K562 (cell line): ENCODE results near the gene KCTD17. TPM values are rescaled to one million over a fixed set of nuclear protein-coding genes. Genes with fewer than 3 reads are reported as not detected.

Source experiments
- ATAC-seq: fragments of 200-7000 bp; cut with Tn5 transposase; 3 replicates; pipeline ENCODE4 v1.9.1; 2020; ENCODE audit warnings: moderate library complexity
- BruUV-seq: library from RNA; stranded (reverse); fragments of 400-500 nt; replicated peaks from 2 replicates; lab custom pipeline; 2021; lab: Mats Ljungman, UMichigan
- CTCF ChIA-PET: fragments of 300-600 bp; formaldehyde crosslinking; extraction: SDS; loops from one replicate; lab custom pipeline; 2021; ENCODE audit warnings: low intra/inter-chr PET ratio; lab: Yijun Ruan, JAX
- POLR2A ChIA-PET: fragments of 300-600, 350-650 bp; sonication (Branson Sonifier 250); formaldehyde crosslinking; extraction: SDS; loops from one replicate; lab custom pipeline; 2021; ENCODE audit warnings: antibody characterized with exemption, inconsistent platforms; lab: Yijun Ruan, JAX
- DNase-seq, 4 experiments: peaks; one replicate each; pipeline versions ENCODE4 v3.0.0 to v3.0.0-alpha.2; 2011 to 2018; ENCODE audit warnings: low spot score in 3 of 4, mixed read lengths in 3 of 4; ENCODE audit errors: extremely low read depth in 1 of 4
- FAIRE-seq: peaks from 2 replicates; lab custom pipeline; 2011; peaks lifted over from hg19 to GRCh38; lab: Jason Lieb, UNC
- H2AFZ ChIP-seq: 2 replicates; pipeline ENCODE4 v1.6.0; 2011; ENCODE audit warnings: low read depth, low read length, control low read depth, inconsistent platforms
- H3K27ac ChIP-seq: fragments of 200-600 bp; 3 replicates; pipeline ENCODE4 v1.8.0; 2011; ENCODE audit warnings: low read depth, mild to moderate bottlenecking, control low read depth, inconsistent platforms, low read length, moderate library complexity, mixed read lengths; ENCODE audit errors: extremely low read depth
- H3K27me3 ChIP-seq, 2 experiments: fragments of 300-600 bp in 1 of 2; 2 replicates in 1 of 2; 3 replicates in 1 of 2; pipeline versions ENCODE4 v1.6.0 to v1.8.0; 2011; ENCODE audit warnings: inconsistent platforms in 2 of 2, low read length in 2 of 2, mild to moderate bottlenecking in 1 of 2, mixed read lengths in 1 of 2, moderate library complexity in 1 of 2; ENCODE audit not compliant: control insufficient read depth in 2 of 2, insufficient read depth in 2 of 2
- H3K36me3 ChIP-seq: fragments of 300-600 bp; 3 replicates; pipeline ENCODE4 v1.8.0; 2011; ENCODE audit warnings: mild to moderate bottlenecking, low read length, inconsistent platforms; ENCODE audit not compliant: control insufficient read depth, insufficient read depth
- H3K4me1 ChIP-seq, 2 experiments: fragments of 200-600 bp in 1 of 2; replicated peaks in 1 of 2; 2 replicates in 1 of 2; 3 replicates in 1 of 2; pipeline versions ENCODE4 v1.5.1 to v1.8.0; 2011; ENCODE audit warnings: inconsistent platforms in 2 of 2, low read length in 2 of 2, mild to moderate bottlenecking in 1 of 2, mixed read lengths in 1 of 2, moderate library complexity in 1 of 2; ENCODE audit not compliant: control insufficient read depth in 2 of 2, insufficient read depth in 2 of 2
- H3K4me2 ChIP-seq: 2 replicates; pipeline ENCODE4 v1.6.1; 2011; ENCODE audit warnings: low read length, control low read depth, inconsistent platforms, mixed read lengths; ENCODE audit not compliant: insufficient read depth
- H3K4me3 ChIP-seq: fragments of 200-600 bp; sonication (generic), shearing (Covaris generic); 2 replicates; pipeline ENCODE4 v1.5.1; 2016; ENCODE audit warnings: control low read depth, inconsistent platforms
- H3K79me2 ChIP-seq: fragments of 200-600 bp; 3 replicates; pipeline ENCODE4 v1.8.0; 2011; ENCODE audit warnings: low read length, inconsistent platforms; ENCODE audit not compliant: control insufficient read depth, insufficient read depth
- H3K9ac ChIP-seq, 2 experiments: 2 replicates each; pipeline versions ENCODE4 v1.6.0 to v1.6.1; 2011; ENCODE audit warnings: low read depth in 2 of 2, low read length in 2 of 2, control low read depth in 1 of 2, inconsistent platforms in 1 of 2, mild to moderate bottlenecking in 1 of 2, mixed read lengths in 1 of 2; ENCODE audit not compliant: insufficient read depth in 1 of 2
- H3K9me1 ChIP-seq: one replicate; pipeline ENCODE4 v1.6.0; 2011; ENCODE audit warnings: inconsistent platforms, mild to moderate bottlenecking, low read length, moderate library complexity; ENCODE audit not compliant: control insufficient read depth, insufficient read depth
- H3K9me3 ChIP-seq: replicated peaks from 2 replicates; pipeline ENCODE4 v1.5.1; 2011; ENCODE audit warnings: low read depth, low read length, inconsistent platforms; ENCODE audit not compliant: control insufficient read depth, insufficient read depth
- H4K20me1 ChIP-seq: replicated peaks from 2 replicates; pipeline ENCODE4 v1.6.1; 2011; ENCODE audit warnings: low read length, inconsistent platforms, mixed read lengths; ENCODE audit not compliant: control insufficient read depth, insufficient read depth
- DNMT1 ChIP-seq: fragments of 450-650 bp; IDR thresholded peaks from 2 replicates; pipeline ENCODE4 v1.6.1; 2016; ENCODE audit warnings: antibody characterized with exemption, mild to moderate bottlenecking
- HCFC1 ChIP-seq: IDR thresholded peaks from 2 replicates; pipeline ENCODE4 v1.6.1; 2012; ENCODE audit warnings: low read depth, low read length, improper control_type of control experiment
- KDM4B ChIP-seq, 2 experiments: fragments of 450-650 bp in 1 of 2; sonication (generic) in 1 of 2; IDR thresholded peaks; 2 replicates each; pipeline ENCODE4 v1.6.1; 2016 to 2017; ENCODE audit warnings: borderline replicate concordance in 2 of 2, antibody characterized with exemption in 1 of 2, low read depth in 1 of 2, mild to moderate bottlenecking in 1 of 2
- SIX5 ChIP-seq, 2 experiments: IDR thresholded peaks; 2 replicates each; pipeline ENCODE4 v1.6.1; 2011; ENCODE audit warnings: low read length in 2 of 2, borderline replicate concordance in 1 of 2, low read depth in 1 of 2, mild to moderate bottlenecking in 1 of 2, moderate library complexity in 1 of 2; ENCODE audit not compliant: insufficient read depth in 1 of 2
- TBL1XR1 ChIP-seq, 2 experiments: IDR thresholded peaks; 2 replicates each; pipeline ENCODE4 v1.6.1; 2012; ENCODE audit warnings: improper control_type of control experiment in 2 of 2, low read length in 2 of 2, mild to moderate bottlenecking in 1 of 2
- ZNF121 ChIP-seq: sonication (generic); formaldehyde crosslinking; conservative IDR thresholded peaks from 2 replicates; pipeline ENCODE4 v1.8.0; 2022; ENCODE audit warnings: missing genetic modification reagents
- ZNF668 ChIP-seq: fragments of 250-450 bp; sonication (Bioruptor Pico); IDR thresholded peaks from 2 replicates; pipeline ENCODE4 v1.8.0; 2022; ENCODE audit warnings: mild to moderate bottlenecking, inconsistent platforms
- WGBS: fragments of 100-300 bp; shearing (Covaris generic); methylation state at CpG from one replicate; pipeline ENCODE4 v1.1.6; 2016; ENCODE audit warnings: low coverage, mixed read lengths; ENCODE audit not compliant: insufficient coverage; ENCODE audit errors: missing lambda C conversion rate; 5-methylcytosine and 5-hydroxymethylcytosine counted together
- in situ Hi-C: fragments of 300-500 bp; cut with MboI; formaldehyde crosslinking; loops from 4 replicates; pipeline ENCODE4 v1.15.0; 2018; ENCODE audit warnings: inconsistent platforms, mixed read lengths
- intact Hi-C: fragments of 100-400 bp; cut with micrococcal nuclease; formaldehyde crosslinking; loops from 2 replicates; pipeline ENCODE4 v1.14.2; 2022
- polyA plus RNA-seq, 8 experiments: library from polyadenylated mRNA; depleted of rRNA in 4 of 8; stranded (reverse) in 5 of 8; unstranded in 3 of 8; fragments of >200 nt; fragmentation: Nextera tagmentation in 2 of 8; fragmentation: Illumina TruSeq in 1 of 8; extraction: Ambion mirVana in 2 of 8; extraction: Trizol in 1 of 8; gene quantifications; 2 replicates each; pipeline versions ENCODE4 v1.2.1 to v1.2.3, GENCODE V29; 2011 to 2014; ENCODE audit warnings: inconsistent platforms in 1 of 8, missing spikeins in 1 of 8
- total RNA-seq, 7 experiments: library from RNA; depleted of rRNA in 6 of 7; stranded (reverse); fragments of >200 nt in 6 of 7; fragmentation: Illumina TruSeq in 2 of 7; extraction: Trizol in 2 of 7; gene quantifications; 2 replicates each; pipeline versions ENCODE4 v1.2.1 to v1.2.3, GENCODE V29; 2011 to 2021; ENCODE audit warnings: low replicate concordance in 1 of 7
- TF ChIP-seq, protein P1 (sequence below), 2 experiments: fragments of 450-650 bp; IDR thresholded peaks; 2 replicates each; pipeline ENCODE4 v1.6.1; 2016; ENCODE audit warnings: mild to moderate bottlenecking in 2 of 2, borderline replicate concordance in 1 of 2, low read depth in 1 of 2, moderate library complexity in 1 of 2
- TF ChIP-seq, protein P2 (sequence below): sonication (generic); formaldehyde crosslinking; IDR thresholded peaks from 2 replicates; pipeline ENCODE4 v1.8.1; 2023; ENCODE audit warnings: mild to moderate bottlenecking, missing genetic modification reagents
- TF ChIP-seq, protein P3 (sequence below): fragments of 250-450 bp; sonication (Bioruptor Pico); IDR thresholded peaks from 2 replicates; pipeline ENCODE4 v1.8.0; 2022; ENCODE audit warnings: moderate library complexity, mild to moderate bottlenecking, inconsistent platforms

KCTD17 gene
- total and polyA plus RNA-seq, 9 of the 15 experiments (the other 6 are each of a cell fraction or from before 2014, with no cell fraction given), result 0.22 to 0.90 (median 0.49) TPM; not detected in 2

DNA sequence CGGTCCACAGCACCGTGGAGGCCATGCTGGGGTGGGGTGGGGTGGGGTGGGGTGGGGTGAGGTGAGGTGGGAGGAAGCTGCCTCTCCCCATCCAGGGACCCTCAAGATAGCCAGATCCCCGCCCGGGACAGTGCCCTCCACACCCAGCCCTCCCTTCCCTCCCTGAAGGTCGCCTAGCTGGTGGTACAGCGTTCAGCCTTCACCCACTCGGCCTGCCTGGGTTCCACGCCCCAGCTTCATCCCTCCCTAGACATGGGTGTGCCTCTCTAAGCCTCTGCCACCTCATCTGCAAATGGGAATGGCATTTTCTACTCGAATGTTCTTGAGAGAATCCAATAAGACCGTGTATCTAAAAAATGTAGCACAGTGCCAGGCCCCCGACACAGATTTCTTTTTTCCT is 17.8 kb downstream of the KCTD17 start:
- H3K36me3 ChIP-seq, result no peaks in the 10 kb centered on the region
- CTCF ChIA-PET, result no interaction called here
- H3K4me2 ChIP-seq, result no peak overlapping the region
- no peaks in the 10 kb centered on the region for H4K20me1 ChIP-seq
- H2AFZ ChIP-seq, result no peak overlapping the region
- H3K4me3 ChIP-seq, result no peak overlapping the region
- 5% methylated on average over 4 of the region's 11 CpGs for WGBS
- ATAC-seq (no peak), FAIRE-seq (no peak), DNase-seq (no peak)
- in situ Hi-C loops (no loop called here), intact Hi-C loops (no loop called here)
- H3K79me2 ChIP-seq, result no peaks in the 10 kb centered on the region
- H3K9ac ChIP-seq, result no peak overlapping the region
- BruUV-seq, result no TSS peak
- peaks cover 0 to 44% of the 10 kb centered on the region in 2 experiments; a peak in 4 of 5 replicates for H3K27me3 ChIP-seq
- no peaks in the 10 kb centered on the region for H3K9me1 ChIP-seq
- H3K27ac ChIP-seq, result no peak overlapping the region
- POLR2A ChIA-PET, result no interaction called here
- H3K4me1 ChIP-seq, result no peaks in the 10 kb centered on the region
- no peaks in the 10 kb centered on the region; the same call in 1 of the 2 replicates for H3K9me3 ChIP-seq
- TF ChIP-seq, protein P1, sequence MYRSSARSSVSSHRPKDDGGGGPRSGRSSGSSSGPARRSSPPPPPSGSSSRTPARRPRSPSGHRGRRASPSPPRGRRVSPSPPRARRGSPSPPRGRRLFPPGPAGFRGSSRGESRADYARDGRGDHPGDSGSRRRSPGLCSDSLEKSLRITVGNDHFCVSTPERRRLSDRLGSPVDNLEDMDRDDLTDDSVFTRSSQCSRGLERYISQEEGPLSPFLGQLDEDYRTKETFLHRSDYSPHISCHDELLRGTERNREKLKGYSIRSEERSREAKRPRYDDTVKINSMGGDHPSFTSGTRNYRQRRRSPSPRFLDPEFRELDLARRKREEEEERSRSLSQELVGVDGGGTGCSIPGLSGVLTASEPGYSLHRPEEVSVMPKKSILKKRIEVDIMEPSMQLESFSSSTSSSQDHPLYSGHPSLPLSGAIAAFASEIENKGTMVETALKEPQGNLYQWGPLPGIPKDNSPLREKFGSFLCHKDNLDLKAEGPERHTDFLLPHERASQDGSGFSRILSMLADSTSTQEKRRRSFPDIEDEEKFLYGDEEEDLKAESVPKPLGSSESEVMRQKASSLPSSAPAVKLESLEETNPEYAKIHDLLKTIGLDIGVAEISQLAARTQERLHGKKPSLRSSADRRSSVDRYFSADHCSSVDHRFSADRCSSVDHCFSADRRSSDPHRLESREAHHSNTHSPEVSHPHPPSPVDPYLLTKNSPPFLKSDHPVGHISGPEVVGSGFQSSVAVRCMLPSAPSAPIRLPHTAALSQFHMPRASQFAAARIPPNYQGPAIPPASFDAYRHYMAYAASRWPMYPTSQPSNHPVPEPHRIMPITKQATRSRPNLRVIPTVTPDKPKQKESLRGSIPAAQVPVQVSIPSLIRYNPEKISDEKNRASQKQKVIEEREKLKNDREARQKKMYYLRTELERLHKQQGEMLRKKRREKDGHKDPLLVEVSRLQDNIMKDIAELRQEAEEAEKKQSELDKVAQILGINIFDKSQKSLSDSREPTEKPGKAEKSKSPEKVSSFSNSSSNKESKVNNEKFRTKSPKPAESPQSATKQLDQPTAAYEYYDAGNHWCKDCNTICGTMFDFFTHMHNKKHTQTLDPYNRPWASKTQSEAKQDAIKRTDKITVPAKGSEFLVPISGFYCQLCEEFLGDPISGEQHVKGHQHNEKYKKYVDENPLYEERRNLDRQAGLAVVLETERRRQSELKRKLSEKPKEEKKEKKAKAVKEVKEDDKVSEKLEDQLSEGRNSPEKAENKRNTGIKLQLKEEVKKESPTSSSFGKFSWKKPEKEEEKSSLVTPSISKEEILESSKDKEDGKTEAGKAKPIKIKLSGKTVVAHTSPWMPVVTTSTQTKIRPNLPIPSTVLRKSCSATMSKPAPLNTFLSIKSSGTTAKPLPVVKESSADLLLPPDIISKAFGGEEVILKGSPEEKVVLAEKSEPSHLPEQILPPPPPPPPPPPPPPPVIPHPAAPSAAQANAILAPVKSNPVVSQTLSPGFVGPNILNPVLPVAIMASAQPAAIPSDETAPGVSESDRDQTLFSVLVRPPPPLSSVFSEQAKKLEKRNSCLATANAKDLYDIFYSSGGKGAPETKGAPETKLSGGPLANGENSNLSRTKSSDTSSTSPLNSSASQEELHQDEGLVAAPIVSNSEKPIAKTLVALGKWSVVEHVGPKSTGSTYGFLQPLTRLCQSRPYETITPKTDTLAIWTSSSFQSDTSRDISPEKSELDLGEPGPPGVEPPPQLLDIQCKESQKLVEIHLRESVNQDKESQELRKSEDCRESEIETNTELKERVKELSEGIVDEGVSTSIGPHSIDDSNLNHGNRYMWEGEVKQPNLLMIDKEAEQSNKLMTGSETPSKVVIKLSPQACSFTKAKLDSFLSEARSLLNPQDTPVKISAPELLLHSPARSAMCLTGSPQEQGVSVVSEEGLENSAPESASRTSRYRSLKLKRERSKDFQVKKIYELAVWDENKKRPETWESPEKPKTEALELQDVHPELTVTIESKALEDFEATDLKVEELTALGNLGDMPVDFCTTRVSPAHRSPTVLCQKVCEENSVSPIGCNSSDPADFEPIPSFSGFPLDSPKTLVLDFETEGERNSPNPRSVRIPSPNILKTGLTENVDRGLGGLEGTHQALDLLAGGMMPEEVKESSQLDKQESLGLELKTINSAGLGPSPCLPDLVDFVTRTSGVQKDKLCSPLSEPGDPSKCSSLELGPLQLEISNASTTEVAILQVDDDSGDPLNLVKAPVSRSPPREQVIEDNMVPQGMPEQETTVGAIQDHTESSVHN (IDR thresholded peaks at IDR 0.05; ENCODE audit: borderline replicate concordance in 1 of 2, low read depth in 1 of 2), result no peak
- TF ChIP-seq, protein P2, sequence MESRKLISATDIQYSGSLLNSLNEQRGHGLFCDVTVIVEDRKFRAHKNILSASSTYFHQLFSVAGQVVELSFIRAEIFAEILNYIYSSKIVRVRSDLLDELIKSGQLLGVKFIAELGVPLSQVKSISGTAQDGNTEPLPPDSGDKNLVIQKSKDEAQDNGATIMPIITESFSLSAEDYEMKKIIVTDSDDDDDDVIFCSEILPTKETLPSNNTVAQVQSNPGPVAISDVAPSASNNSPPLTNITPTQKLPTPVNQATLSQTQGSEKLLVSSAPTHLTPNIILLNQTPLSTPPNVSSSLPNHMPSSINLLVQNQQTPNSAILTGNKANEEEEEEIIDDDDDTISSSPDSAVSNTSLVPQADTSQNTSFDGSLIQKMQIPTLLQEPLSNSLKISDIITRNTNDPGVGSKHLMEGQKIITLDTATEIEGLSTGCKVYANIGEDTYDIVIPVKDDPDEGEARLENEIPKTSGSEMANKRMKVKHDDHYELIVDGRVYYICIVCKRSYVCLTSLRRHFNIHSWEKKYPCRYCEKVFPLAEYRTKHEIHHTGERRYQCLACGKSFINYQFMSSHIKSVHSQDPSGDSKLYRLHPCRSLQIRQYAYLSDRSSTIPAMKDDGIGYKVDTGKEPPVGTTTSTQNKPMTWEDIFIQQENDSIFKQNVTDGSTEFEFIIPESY (CRISPR knock-in tag), result no peak
- TF ChIP-seq ZNF668 (CRISPR knock-in tag) (no peak), DNMT1 (no peak), KDM4B (IDR thresholded peaks at IDR 0.05; ENCODE audit: borderline replicate concordance in 2 of 2, low read depth in 1 of 2) (no peak), ZNF121 (CRISPR knock-in tag) (no peak), SIX5 (IDR thresholded peaks at IDR 0.05; ENCODE audit: borderline replicate concordance in 1 of 2, insufficient read depth in 1 of 2, low read depth in 1 of 2, low read length in 2 of 2) (no peak), TBL1XR1 (IDR thresholded peaks at IDR 0.05; ENCODE audit: low read length in 2 of 2) (no peak), HCFC1 (no peak)
- TF ChIP-seq, protein P3, sequence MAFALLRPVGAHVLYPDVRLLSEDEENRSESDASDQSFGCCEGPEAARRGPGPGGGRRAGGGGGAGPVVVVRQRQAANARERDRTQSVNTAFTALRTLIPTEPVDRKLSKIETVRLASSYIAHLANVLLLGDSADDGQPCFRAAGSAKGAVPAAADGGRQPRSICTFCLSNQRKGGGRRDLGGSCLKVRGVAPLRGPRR (CRISPR knock-in tag), result no peak
